ENCODE data around the gene ZBTB40.
A peak's percentile ranks its signal among the peaks of the same experiment; 100 is the strongest.

Gene ZBTB40

DNA sequence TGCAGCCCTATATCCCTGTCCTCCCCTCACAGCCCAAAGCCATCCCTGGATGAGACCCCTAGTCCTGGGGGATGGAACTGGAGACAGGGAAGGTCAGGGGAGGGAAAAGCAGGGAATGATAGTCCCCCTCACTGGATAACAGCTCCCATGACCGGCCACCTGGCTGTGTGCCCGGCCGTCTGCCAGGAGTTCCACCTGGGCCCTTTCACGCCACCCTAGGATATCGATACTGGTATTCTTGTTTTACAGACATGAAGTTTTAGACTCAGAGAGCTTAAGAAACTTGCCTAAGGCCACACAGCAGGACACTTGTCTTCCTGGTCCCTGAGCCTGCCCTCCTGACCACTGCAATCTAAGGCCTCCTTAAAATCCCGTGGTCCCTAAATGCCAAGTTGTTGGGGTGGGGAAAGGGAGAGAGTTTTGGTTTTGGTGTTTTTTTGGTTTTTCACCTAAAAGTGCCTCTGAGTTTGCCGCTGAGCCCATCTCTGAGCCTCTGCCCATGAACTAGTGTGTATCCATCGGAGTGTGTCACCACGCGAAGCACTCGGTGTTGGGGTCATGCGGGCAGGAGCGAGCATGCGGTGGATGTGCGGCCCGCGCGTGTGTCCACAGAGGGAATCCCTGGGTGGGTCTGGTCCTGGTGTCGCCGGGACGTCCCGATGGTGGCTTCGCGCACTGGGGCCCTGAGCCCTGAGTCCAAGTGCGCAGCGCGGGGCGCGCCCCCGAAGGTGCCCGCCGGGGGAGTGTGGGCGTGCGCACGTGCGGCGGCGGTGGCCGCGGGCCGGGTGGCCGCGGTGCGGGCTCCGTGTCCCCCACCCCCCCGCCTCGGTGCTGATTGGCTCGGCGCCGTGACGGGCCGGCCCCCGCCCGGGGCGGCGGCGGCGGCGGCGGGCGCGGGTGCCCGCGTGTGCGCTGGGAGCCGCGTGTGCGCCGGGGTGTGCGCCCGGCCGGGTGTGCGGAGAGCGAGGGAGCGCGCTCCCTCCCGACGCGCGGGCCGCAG is 111.2 kb downstream of the ZBTB40 start, which contains the start of gene EPHA8:
TSS of gene EPHA8 (plus strand) at position 906 of the 1,000 bp plus-strand sequence. CDS start 147 bp downstream, outside the sequence.
- Histone ChIP-seq H3K27me3 (peaks cover 33% of the 10 kb centered on the region), H3K4me3 (no peak within 1 kb of the TSS), H4K20me1 (peaks cover 7% of the 10 kb centered on the region; the same call in 1 of the 2 replicates), H3K4me1 (no peaks in the 10 kb centered on the region), H3K36me3 (no peaks in the 10 kb centered on the region), H3K4me2 (no peak within 1 kb of the TSS), H3K9me3 (no peaks in the 10 kb centered on the region), H3K27ac (no peak within 1 kb of the TSS), H3K9ac (no peak within 1 kb of the TSS)
- TF ChIP-seq Cebpa-rat (IDR thresholded peaks at IDR 0.05) = no peak

DNA sequence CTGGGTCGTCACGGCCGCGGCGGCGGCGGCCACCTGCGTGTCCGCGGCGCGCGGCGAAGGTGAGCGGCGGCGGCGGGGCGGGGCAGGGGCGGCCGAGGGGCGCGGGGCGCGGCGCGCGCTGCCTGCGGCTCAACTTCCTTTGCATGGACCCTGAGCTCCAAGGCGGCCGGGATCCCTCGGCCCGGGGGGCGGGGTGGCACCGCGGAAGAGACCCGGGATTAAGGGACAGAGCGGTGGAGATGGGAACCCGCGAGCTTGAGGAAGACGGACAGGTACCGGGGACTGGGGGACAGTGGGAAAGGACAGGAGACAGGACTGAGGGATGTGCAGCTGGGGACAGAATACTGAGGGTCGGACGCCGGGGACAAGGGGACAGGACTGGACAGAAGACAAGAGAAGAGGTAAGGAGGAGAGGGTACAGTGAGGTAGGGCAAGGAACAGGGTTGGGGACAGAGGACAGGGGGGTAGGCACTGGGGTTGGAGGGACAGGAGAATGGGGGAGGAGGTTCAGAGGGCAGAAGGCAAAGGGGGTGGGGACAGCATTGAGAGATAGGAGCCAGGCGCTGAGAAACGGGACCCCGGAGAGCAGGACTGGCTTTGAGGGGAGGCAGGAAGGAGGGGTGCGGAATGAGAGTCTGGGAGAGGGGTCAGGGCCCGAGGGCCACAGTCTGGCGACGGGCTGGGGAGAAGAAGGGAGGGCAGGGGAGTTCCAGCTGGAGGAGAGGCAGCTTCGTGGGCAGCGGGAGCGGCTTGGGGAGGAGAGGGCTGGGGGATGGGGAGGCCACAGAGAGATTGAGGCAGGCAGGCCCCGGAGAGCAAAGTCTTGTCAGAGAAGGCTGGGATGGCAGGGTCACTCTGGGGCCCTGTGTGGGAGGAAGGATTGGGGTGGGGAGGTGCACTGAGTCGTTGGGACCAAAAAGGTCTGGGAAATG is 112.3 kb downstream of the ZBTB40 start:
- Histone ChIP-seq H3K4me1 (no peaks in the 10 kb centered on the region), H3K36me3 (no peaks in the 10 kb centered on the region), H3K9me3 (no peaks in the 10 kb centered on the region), H3K4me2 (no peak overlapping the region), H3K9ac (no peak overlapping the region), H3K4me3 (no peak overlapping the region), H3K27me3 (peaks cover 33% of the 10 kb centered on the region), H4K20me1 (peaks cover 7% of the 10 kb centered on the region; the same call in 1 of the 2 replicates), H3K27ac (no peak overlapping the region)
- TF ChIP-seq Cebpa-rat (IDR thresholded peaks at IDR 0.05) = no peak

DNA sequence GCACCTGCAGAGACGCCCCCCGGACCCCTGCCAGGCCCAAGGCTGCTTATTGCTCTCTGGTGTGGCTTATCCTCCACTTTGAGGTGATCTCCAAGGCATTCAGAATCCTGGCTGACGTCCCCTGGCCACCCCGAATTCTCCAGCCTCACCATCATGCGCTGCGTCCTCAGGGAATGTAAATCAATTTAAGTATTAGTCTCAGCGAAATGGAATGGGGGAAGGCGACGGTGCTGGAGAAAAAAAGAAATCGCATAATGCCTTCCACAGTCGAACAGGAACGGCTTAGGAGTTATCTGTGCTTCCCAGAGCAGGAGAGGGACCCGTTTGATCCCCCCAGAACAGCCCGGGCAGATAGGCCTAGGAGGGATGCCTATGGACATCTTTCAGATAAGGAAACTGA is 114.5 kb downstream of the ZBTB40 start:
- no peaks in the 10 kb centered on the region for H3K36me3 ChIP-seq
- H4K20me1 ChIP-seq = peaks cover 3% of the 10 kb centered on the region; the same call in 1 of the 2 replicates
- peaks cover 33% of the 10 kb centered on the region for H3K27me3 ChIP-seq
- H3K27ac ChIP-seq = no peak overlapping the region
- TF ChIP-seq Cebpa-rat (IDR thresholded peaks at IDR 0.05) = no peak
- H3K4me1 ChIP-seq = no peaks in the 10 kb centered on the region
- H3K9me3 ChIP-seq = no peaks in the 10 kb centered on the region
- no peak overlapping the region for H3K9ac ChIP-seq
- no peak overlapping the region for H3K4me2 ChIP-seq
- H3K4me3 ChIP-seq = no peak overlapping the region

GRCh38 chr1:22567197-22567596 is 115.5 kb downstream of the ZBTB40 start:
- Histone ChIP-seq H3K4me2 (no peak overlapping the region), H3K9me3 (no peaks in the 10 kb centered on the region), H3K27ac (no peak overlapping the region), H3K36me3 (no peaks in the 10 kb centered on the region), H3K4me1 (no peaks in the 10 kb centered on the region; the same call in 1 of the 2 replicates), H3K9ac (no peak overlapping the region), H3K27me3 (peaks cover 24% of the 10 kb centered on the region), H4K20me1 (no peaks in the 10 kb centered on the region), H3K4me3 (no peak overlapping the region)
- no peak for TF ChIP-seq Cebpa-rat (IDR thresholded peaks at IDR 0.05)

GRCh38 chr1:22567994-22568393 is 116.3 kb downstream of the ZBTB40 start:
- Histone ChIP-seq H3K4me1 (peaks cover 6% of the 10 kb centered on the region), H3K36me3 (no peaks in the 10 kb centered on the region), H3K4me3 (no peak overlapping the region), H3K4me2 (no peak overlapping the region), H4K20me1 (no peaks in the 10 kb centered on the region), H3K27ac (no peak overlapping the region), H3K9me3 (no peaks in the 10 kb centered on the region), H3K27me3 (peaks cover 16% of the 10 kb centered on the region), H3K9ac (no peak overlapping the region)
- no peak for TF ChIP-seq Cebpa-rat (IDR thresholded peaks at IDR 0.05)

DNA sequence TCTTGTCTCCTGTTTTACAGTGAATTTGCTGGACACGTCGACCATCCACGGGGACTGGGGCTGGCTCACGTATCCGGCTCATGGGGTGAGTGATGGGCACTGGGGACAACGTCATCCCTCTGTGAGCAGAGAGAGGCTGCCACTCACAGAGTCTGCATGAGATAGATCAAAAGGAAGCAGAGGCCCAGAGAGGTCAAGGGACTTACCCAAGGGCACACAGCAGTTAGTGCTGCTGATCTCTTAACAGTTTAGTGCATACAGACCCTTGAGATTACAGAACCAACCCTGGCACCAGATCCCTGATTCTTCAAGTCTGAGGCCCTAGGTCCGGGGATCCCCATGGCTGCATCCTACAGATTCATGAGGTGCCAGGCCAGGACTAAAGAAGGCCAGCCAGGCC is 117.6 kb downstream of the ZBTB40 start:
- Histone ChIP-seq H3K27ac (no peak overlapping the region), H3K4me1 (peaks cover 14% of the 10 kb centered on the region), H4K20me1 (no peaks in the 10 kb centered on the region), H3K4me2 (no peak overlapping the region), H3K4me3 (no peak overlapping the region), H3K9me3 (no peaks in the 10 kb centered on the region), H3K27me3 (peaks cover 7% of the 10 kb centered on the region; the same call in 1 of the 2 replicates), H3K9ac (no peak overlapping the region), H3K36me3 (no peaks in the 10 kb centered on the region)
- TF ChIP-seq Cebpa-rat (IDR thresholded peaks at IDR 0.05) = no peak

DNA sequence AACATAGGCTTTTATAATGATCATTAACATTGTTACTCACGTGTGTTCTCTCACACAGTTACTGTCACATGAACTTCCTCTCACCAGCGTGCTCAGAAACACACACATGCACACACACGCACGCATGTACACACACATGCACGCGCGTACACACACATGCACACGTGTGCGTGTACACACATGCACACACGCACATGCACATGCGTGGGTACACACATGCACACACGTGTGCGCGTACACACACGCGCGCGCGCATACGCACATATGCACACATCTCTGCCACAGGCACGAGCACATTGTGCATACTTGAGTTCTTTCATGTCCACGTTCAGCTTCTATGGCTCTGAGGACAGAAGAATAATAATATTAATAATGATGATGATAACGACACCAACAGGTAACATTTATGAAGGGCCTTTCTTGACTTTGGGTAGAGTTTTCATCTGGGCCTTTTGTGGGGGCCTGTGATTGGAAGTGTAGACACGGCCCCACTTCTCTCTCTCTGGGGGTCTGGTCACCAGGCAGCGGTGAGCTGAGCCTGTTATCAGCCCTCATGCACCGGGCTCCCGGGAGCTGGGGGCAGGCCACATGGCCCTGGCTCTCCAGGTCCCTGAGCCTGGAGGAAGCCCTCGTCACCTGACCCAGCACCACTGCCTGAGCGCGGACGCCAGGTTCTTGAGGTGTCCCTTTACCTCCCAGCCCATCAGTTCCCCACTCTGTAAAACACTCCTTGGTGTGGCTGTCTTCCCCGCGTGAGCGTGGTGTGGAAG is 118.7 kb downstream of the ZBTB40 start:
- TF ChIP-seq Cebpa-rat (IDR thresholded peaks at IDR 0.05) = no peak
- H3K4me1 ChIP-seq = peaks cover 14% of the 10 kb centered on the region
- H3K4me2 ChIP-seq = no peak overlapping the region
- no peaks in the 10 kb centered on the region for H4K20me1 ChIP-seq
- H3K4me3 ChIP-seq = no peak overlapping the region
- no peak overlapping the region for H3K9ac ChIP-seq
- H3K9me3 ChIP-seq = no peaks in the 10 kb centered on the region
- H3K36me3 ChIP-seq = no peaks in the 10 kb centered on the region
- H3K27ac ChIP-seq = no peak overlapping the region
- H3K27me3 ChIP-seq = no peaks in the 10 kb centered on the region

DNA sequence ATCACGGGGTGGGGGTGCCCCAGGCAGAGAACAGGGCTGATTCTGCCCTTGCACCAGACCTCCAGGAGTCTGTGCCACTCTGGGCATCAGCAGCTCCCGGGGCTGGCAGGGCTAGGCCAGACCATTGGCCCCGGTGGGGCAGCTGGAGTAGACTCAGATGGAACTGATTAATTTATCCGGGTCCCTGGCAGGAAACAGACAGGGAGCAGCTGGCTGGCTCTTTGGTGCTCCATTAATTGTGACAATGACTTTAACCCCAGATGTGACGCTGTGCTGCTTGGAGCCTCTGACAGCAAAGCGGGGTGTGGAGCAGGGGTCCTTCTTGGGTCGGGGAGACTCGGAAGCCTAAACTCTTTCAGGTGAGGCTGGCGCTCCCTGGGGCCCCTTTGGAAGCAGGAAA is 121.2 kb downstream of the ZBTB40 start:
- peak overlapping the region; percentile 60 for H3K4me2 ChIP-seq
- H4K20me1 ChIP-seq = no peaks in the 10 kb centered on the region
- H3K4me3 ChIP-seq = no peak overlapping the region
- peaks cover 14% of the 10 kb centered on the region for H3K4me1 ChIP-seq
- TF ChIP-seq Cebpa-rat (IDR thresholded peaks at IDR 0.05) = no peak
- H3K27me3 ChIP-seq = no peaks in the 10 kb centered on the region
- H3K27ac ChIP-seq = no peak overlapping the region
- H3K9ac ChIP-seq = no peak overlapping the region
- H3K36me3 ChIP-seq = no peaks in the 10 kb centered on the region
- H3K9me3 ChIP-seq = peaks cover 5% of the 10 kb centered on the region

GRCh38 chr1:22573237-22573636 is 121.6 kb downstream of the ZBTB40 start:
- TF ChIP-seq Cebpa-rat (IDR thresholded peaks at IDR 0.05) = no peak
- Histone ChIP-seq H3K4me2 (peak overlapping the region; percentile 60), H3K4me3 (no peak overlapping the region), H3K27ac (no peak overlapping the region), H3K36me3 (no peaks in the 10 kb centered on the region), H4K20me1 (no peaks in the 10 kb centered on the region), H3K27me3 (no peaks in the 10 kb centered on the region), H3K4me1 (peaks cover 14% of the 10 kb centered on the region), H3K9me3 (peaks cover 9% of the 10 kb centered on the region), H3K9ac (no peak overlapping the region)
